ENCODE results near the gene AKAP9.
"Not testable (repeated sequence)": the region's sequence is repeated elsewhere in the genome, so short reads cannot be mapped to it uniquely, and the experiment has no call there.

Gene AKAP9

GRCh38 chr7:91947948-91948347 is 7.3 kb downstream of the AKAP9 start:
- DNase-seq: no peak

- no peak for DNase-seq
Observed at GRCh38 chr7:91949221-91950009, 8.8 kb downstream of the AKAP9 start.

GRCh38 chr7:91953618-91954017 is 13.0 kb downstream of the AKAP9 start:
- DNase-seq: no peak

DNA sequence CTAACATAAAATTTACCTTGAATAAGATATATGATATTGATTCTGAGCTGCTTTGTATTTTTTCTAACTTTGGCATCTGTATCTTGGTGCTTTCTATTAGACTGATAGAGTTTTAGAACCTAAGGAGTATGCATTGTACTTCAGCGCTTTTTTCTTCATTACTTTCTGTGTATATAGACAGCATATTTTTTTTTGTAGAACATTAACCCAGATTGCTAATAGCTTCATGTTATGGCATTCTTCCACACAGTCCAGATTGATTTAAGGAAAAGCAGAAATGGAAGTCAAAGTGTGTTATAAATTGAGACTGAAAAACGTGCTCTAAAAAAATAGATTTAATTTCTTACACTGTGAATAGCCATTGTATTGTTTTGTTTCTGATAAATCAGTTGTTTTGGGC is 15.8 kb downstream of the AKAP9 start:
- DNase-seq: not testable (repeated sequence)

GRCh38 chr7:91957232-91957631 is 16.6 kb downstream of the AKAP9 start:
- no peak for DNase-seq

DNA sequence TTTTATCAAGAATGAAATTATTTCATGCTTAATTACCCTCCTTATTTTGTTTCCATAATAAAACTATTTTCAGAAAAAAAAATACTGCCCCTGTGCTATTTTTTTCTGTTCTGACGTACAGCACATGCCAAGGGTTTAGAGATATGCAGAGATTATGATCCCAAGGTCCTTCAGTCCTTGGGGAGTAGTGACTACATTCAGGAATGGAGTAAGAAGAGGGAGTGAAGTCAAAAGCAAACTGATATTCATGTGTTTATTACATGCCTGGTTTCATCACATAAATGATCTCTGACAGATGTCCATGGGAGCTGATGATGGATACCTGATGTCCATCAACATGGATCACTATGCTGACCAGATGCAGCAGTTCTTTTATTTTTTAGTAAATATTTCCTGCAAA is 17.2 kb downstream of the AKAP9 start:
- no peak for DNase-seq

- DNase-seq: no peak
Observed at GRCh38 chr7:91959023-91959422, 18.4 kb downstream of the AKAP9 start.

DNA sequence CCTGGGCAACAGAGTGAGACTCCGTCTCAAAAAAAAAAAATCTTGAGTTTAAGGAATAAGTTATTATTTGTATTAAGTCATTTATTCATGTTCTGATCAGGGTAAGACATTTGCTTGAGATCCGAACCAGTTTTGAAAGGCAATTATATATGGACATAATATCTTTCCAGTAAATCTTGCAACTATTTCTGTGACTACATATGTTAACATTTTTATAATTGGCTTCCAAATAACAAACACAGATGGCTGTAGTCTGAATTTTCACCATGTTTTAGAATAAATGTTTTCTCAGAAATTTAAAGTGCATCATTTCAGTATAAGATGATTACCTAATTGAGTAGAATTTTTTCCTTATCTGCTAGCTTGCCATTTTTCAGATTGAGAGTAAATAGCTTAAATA is 21.2 kb downstream of the AKAP9 start:
- no peak for DNase-seq

DNA sequence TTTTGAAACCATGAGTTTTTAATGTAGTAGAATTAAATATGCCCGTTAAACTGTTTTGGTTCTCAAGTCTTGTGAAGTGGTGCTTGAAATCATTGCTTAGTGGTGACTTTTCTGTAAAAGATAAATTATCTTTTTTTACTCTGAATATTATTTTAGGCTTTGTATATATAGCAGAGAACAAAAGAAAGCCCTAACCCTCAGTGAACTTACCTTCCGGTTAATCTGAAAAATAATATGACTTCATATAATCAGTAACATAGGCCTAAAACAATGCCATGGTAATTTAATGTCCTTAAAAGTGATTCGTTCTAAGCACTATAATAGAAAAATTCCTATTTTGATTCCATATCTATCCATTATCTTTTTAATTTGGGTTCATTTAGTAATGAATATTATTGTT is 21.8 kb downstream of the AKAP9 start:
- no peak for DNase-seq

DNA sequence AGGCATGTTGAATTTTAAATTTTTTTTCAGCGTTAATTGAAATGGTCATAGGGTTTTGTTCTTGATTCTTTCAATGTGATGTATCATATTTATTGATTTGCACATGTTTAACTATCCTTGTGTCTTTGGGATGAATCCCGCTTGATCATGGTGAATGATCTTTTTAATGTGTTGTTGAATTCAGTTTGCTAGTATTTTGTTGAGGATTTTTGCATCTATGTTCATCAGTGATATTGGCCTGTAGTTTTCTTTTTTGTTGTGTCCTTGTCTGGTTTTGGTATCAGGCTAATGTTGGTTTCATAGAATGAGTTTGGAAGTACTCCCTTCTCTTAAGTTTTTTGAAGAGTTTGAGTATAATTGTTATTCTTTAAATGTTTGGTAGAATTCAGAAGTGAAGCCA is 26.9 kb downstream of the AKAP9 start:
- DNase-seq: not testable (repeated sequence)

GRCh38 chr7:91973639-91974038 is 33.0 kb downstream of the AKAP9 start:
- DNase-seq: no peak

GRCh38 chr7:91974066-91974465 is 33.4 kb downstream of the AKAP9 start:
- DNase-seq: no peak

- DNase-seq: no peak
Observed at GRCh38 chr7:91976743-91977142, 36.1 kb downstream of the AKAP9 start.

DNA sequence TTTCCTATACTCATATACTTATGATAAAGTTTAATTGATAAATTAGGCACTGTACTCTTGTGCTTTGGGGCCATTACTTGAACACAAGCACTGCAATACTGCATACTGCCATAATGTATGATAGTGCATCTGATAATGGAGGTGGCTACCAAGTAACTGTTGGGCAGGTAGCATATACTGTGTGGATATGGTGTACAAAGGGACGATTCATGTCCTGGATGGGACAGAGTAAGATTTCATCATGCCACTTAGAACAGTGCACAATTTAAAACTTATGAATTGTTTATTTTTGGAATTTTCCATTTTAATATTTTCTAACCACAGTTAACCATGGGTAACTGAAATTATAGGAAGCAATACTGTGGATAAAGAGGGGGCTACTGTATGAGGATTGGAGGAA is 38.9 kb downstream of the AKAP9 start:
- no peak for DNase-seq

- not testable (repeated sequence) for DNase-seq
Observed at GRCh38 chr7:91982352-91982751, 41.7 kb downstream of the AKAP9 start.

DNA sequence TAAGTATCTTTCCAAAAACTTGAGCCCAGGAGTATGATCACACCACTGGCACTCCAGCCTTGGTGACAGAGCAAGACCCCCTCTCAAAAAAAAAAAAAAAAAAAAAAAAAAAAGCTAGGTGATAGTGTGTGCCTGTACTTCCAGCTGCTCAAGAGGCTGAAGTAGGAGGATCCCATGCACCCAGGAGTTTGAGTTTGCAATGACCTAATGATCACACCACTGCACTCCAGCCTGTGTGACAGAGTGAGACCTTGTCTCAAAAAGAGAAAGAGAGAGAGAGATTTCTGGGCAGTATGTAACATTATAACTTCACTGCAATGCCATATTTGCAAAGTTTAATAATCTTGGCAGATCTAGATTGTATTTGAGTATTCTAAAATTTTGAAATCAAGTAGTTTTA is 47.6 kb downstream of the AKAP9 start:
- no peak for DNase-seq

GRCh38 chr7:91993976-91994375 is 53.3 kb downstream of the AKAP9 start:
- DNase-seq: no peak

- no peak for DNase-seq
Observed at GRCh38 chr7:91995391-91996105, 54.9 kb downstream of the AKAP9 start.

DNA sequence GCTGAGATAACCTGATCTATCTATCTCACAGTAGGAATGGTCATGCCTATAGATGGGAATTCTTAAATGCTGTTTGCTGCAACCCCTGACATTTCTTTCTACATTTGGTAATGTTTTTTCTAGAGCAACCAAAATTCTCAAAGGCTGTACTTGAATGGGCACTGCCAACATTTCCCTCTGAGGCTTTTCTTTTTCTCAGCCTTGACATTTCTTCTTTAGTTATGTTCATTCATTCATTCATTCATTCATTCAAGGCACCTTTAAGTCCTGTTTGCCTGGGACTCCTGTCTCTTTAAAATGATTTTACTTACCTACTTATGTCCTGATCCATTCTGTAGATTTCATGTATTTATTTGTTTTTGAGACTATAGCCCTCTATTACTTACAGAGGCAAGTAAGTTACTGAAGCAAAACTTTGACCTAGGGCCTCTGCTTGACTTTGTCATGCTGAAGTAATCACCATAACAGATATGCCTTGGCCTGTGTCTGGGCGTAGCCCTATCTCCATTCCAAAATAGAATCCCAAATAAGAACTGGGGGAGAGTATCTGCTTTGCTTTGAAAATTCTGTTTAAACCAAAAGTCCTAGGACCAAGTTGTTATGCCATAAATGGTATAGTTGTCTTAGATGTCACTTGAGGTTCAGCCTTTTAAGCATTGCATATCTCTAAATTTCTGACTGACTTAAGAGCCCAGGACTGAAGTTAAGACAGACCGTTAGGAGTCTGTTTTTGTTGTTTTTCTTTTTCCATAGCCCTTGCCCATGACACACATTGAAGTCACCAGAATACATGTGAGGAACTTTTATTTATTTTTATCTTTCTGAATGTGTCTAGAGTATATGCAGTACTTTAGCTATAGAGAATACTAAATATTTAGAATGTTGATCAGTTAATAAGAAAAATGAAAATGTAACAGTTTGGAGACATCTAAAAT is 59.2 kb downstream of the AKAP9 start:
- no peak for DNase-seq

- DNase-seq: no peak
Observed at GRCh38 chr7:92002720-92003119, 62.1 kb downstream of the AKAP9 start.

DNA sequence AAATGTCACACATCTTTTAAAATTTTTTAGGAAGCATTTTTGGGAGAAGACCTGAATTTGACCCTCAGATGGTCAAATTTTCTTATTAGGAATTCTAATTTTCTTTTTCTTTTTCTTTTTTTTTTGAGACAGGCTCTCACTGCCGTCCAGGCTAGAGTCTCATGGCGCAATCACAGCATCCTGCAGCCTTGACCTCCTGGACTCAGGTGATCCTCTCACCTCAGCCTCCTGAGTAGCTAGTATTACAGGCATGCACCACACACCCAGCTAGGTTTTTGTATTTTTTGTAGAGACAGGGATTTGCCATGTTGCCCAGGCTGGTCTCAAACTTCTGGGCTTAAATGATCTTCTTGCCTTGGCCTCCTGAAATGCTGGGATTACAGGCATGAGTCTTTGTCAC is 65.4 kb downstream of the AKAP9 start:
- no peak for DNase-seq

DNA sequence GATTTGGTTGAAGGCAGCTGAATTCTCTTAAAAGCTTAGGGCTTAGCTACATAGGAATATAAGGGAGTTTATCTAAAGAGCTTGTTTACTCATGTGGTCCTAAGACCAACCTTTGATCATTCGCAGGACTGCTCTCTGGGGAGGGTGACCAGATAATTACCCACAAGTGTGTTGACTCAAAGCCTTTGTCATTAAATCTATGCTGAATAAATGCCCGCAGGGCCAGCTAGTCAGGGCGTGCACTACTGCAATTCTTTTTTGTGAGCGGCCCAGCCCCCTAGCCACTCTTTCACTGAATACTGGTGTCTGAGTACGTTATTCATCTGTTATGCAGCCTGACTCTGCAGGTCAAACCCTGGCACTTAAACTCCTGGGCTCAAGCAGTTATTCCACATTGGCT is 69.6 kb downstream of the AKAP9 start:
- DNase-seq: no peak

GRCh38 chr7:92013611-92014010 is 72.9 kb downstream of the AKAP9 start:
- DNase-seq: no peak
